ENCODE results near the gene SART3.

GRCh38 chr12:108538616-108539195 lies 22.3 kb downstream of the SART3 start:
- TF ChIP-seq ASH2L (IDR thresholded peaks at IDR 0.05; ENCODE audit: low read length) (no peak), CTCF (IDR thresholded peaks at IDR 0.05; ENCODE audit: control extremely low read depth in 1 of 3, insufficient read depth in 1 of 3, low read depth in 1 of 3, low read length in 3 of 3) (no peak), POLR2A (IDR thresholded peaks at IDR 0.05; ENCODE audit: control extremely low read depth in 1 of 2, low read depth in 2 of 2, low read length in 2 of 2) (no peak), ATF3 (IDR thresholded peaks at IDR 0.05; ENCODE audit: insufficient read depth, low read depth, low read length) (no peak), TCF12 (IDR thresholded peaks at IDR 0.05; ENCODE audit: low read depth, low read length) (no peak), CREB1 (IDR thresholded peaks at IDR 0.05) (no peak), JUND (IDR thresholded peaks at IDR 0.05; ENCODE audit: low read length) (no peak), RNF2 (IDR thresholded peaks at IDR 0.05; ENCODE audit: borderline replicate concordance, low read depth, low read length, missing control alignments, poor library complexity, severe bottlenecking) (no peak), TEAD4 (IDR thresholded peaks at IDR 0.05; ENCODE audit: low read depth, low read length) (no peak), POLR2AphosphoS5 (IDR thresholded peaks at IDR 0.05; ENCODE audit: low read depth, low read length) (no peak), ATF2 (IDR thresholded peaks at IDR 0.05; ENCODE audit: low read length) (no peak)

Data from H1 (cell line).